NCI-H128 (cell line): Measurements from ENCODE around the gene DCUN1D3.

Experiments
- DNase-seq: peaks from one replicate; lab custom pipeline; 2025; ENCODE audit not compliant: unreplicated experiment; lab: John Stamatoyannopoulos, UW

The DCUN1D3 gene

DNA sequence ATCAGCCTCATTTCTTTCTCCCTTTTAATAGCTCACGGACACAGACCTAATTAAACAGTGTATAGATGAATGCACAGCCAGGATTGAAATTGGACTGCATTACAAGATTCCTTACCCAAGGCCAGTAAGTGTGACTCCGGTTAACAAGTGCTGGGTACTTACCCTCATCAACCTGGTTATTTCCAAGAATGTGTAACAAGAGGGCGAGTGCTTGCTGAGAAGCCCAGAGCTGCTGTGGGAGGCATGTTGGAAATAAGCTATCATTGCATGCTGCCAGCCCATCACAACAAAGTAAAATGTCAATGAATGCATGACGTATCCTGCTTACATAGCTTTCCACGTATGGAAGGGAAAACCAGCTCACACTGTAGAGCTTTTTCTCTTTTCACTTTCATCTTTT, 19.9 kb upstream of the DCUN1D3 start:
- DNase-seq, result no peak

GRCh38 chr16:20918486-20919239, 18.5 kb upstream of the DCUN1D3 start:
- no peak for DNase-seq

DNA sequence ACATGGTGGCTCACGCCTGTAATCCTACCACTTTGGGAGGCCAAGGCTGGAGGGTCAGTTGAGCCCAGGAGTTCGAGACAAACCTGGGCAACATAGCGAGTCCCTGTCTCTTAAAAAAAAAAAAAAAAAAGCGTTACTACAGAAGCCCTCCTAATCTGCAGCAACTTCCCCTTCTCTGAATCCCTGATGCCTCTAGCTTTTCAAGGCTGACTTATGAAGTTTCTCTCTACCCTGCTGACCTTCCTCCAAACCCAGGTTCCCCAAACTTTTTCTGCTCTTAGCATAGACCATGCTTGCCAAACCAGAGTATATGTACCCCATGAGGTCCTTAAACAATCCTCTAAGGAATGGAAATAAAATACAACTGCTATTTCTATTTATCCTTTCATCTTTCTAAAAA, 16.8 kb upstream of the DCUN1D3 start:
- no peak for DNase-seq

DNA sequence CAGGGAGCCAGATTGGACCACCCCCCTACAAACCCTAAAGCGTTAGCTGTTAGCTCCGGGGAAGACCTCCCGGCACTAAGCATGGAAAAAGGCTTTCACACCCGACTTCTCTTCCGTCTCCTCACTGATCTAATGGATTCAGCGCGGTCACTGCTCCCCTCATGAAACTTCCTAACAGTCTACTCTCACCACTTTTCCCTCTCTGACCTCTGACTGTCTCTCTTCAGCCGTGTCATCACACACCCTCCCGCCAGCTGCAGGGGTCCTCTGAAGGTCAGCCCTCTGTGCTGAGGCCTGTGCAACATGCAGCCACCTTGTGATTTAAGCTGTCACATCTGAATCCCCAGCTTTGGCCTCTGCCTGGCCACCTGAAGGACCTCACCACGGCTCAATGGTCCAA, 16.1 kb upstream of the DCUN1D3 start:
- DNase-seq, result no peak

- DNase-seq, result no peak
These were observed 11.2 kb upstream of the DCUN1D3 start for GRCh38 chr16:20911361-20911760.

DNA sequence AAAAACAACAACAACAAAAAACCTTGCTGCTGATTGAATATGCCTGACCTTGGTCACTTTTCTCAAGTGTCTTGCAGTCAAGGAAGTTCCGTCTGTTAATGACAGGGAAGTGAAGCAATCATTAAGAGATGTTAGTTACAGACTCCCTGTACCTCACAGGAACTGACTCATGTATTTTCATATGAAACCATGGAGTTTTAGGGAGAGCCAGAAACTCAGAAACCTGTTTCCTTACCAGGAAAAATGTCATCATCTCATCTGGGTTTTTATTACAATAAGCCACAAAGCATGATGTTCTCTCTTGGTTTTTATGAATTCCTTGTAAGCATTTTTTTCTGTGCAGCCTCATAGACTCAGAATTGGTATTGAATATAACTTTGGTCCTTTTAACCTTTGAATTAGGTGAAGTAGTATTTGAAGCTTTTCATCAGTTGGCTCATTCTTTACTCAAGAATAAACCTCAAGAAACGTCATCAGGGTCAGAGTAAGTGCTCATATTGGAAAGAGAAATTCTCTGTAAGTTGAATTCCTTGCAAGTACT, 10.7 kb upstream of the DCUN1D3 start:
- DNase-seq, result no peak

DNA sequence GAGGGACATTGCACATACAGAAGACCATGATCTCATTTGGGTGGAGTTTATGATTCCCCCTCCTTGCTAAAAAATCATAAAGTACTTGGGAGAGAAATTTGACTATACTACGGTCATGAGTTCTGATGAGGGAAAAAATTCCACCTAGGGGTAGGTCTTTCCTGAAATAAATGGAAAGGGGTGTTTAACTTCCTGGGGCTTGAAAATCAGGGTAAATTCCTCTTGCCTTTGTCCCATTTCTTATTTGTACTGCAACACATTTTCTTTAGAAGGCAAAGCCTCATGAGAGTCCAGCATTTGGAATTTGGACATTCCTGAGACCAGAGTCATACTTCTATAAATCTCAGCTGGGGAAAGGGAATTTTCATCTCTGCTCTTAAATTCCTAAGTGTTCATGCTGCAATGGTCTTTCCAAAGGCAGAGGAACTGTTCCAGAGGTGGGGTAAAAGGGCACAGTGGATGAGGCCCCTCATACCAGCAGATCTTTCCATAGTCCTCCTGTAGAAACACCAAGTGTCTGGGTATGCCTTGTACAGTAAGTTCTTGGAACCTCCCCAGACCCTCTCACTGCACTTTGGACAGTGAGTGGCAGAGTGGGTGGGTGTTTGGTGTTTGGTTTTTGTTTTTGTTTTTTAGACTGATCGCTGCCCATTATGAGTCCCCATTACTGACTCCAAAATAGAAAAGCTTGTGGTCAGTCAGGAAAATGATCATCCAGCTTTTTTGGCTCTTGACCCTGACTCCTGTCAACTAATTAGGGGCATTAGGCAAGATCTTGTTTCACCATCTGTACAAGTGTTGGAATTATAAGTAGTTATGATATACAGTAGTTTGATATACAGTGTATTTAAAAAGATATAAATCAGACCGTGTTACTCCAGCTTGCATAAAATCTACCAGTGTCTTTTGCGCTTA, 6.4 kb upstream of the DCUN1D3 start:
- DNase-seq, result no peak

GRCh38 chr16:20905576-20905975, 5.4 kb upstream of the DCUN1D3 start:
- no peak for DNase-seq

DNA sequence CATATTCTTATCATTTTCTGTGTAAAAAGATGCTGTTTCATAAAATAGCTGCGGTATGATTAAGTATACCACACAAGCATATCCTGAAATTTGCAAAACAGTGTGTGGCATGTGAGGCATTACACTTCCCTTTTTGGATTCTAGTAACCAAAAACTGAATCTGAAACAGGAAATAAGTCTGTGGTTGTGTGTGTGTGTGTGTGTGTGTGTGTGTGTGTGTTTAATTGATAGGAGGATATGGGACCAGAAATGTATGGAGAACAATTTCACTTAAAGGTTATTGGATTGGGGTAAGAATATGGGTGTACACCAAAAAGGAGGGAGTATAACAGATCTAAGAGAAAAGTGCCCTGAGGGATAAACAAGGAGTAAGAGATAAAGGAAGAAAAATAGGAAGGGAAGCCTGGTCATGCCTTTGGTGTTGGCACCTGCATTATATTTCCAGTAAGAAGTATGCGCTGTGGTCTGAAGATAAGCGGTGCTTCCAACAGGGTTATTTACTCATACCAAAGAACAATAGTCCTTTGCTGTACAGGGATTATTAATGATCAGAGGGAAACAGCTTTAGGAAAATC, 4.4 kb upstream of the DCUN1D3 start:
- DNase-seq, result no peak

DNA sequence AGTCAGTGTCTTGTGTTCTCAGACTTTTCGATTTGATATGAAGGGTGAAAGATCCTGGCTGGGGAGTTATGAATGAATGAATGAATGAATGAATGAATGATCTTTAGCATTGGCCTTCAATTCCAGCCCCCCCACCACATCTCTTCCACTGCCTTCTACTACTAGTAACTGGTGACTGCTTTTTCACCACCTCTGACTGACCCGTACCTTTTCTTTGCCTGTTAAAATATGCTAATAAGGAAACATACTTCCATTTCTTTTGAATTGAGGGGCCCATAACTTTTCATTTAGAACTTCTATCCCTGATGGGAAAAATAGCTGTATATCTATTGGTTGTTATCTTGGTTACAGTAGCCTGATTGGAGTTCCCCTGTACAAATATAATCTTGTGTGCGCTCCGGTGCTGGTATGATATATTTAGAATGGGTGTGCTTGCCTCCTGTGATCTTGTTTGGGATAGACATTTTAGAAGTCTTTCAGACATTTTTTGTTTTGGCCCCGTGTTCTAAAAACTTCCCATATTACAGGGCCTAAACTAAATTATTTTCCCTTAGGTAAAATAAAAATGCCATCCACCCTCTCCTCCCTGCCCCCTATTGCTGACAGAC, 3.8 kb upstream of the DCUN1D3 start:
- no peak for DNase-seq

DNA sequence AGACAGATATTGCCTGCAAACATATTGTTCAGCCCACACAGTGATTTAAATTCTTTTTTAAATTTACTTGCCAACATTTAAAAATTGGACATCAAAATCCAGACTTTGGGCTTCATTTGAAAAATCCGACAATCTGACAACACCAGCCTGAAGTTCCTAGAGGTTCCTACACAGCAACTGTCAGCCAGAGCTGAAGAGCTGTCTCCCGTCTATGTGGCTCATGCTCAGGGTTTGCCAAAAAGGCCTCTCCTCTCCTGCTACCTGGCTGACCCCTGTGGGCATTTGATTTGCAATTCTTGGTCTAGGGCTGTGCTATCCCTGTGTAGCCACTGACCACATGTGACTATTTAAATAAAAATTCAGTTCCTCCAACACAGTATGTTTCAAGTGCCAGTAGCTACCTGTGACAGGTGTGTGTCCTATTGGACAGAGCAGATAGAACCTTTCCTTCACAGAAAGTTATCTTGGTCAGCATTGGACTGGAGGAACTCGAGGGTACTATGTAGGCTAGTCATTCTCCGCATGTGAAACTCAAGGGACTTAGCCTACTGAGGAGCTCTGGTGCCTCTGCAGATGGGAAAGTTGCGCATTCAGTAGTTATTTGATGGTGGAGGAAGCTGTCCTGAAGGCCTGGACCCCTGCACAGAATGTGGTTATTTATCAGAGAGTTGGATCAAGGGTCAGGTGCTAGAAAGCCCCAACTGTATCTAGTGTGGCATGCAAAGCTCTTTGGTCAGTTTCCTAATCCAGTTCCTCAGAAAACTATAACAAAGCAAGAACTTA, 3.1 kb upstream of the DCUN1D3 start:
- no peak for DNase-seq

DNA sequence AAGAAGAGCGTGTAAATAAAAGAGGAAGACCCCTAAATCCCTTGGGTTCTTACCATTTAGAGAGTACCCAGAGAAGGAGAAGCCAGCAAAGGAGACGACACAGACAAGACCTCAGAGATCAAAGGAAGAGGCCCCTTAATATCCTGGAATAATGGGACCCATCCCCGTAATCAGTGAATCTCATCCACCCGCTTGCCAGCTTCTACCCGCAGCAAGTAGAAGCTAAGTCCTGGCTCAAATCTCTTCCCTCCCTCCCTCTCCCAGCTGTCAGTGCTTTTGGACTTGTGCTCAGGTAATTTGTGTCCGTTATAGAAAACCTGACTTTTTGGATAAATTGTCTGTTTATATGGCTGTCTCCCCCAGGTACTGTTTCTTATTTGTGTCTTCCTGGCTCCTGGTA, 2.3 kb upstream of the DCUN1D3 start:
- no peak for DNase-seq

DNA sequence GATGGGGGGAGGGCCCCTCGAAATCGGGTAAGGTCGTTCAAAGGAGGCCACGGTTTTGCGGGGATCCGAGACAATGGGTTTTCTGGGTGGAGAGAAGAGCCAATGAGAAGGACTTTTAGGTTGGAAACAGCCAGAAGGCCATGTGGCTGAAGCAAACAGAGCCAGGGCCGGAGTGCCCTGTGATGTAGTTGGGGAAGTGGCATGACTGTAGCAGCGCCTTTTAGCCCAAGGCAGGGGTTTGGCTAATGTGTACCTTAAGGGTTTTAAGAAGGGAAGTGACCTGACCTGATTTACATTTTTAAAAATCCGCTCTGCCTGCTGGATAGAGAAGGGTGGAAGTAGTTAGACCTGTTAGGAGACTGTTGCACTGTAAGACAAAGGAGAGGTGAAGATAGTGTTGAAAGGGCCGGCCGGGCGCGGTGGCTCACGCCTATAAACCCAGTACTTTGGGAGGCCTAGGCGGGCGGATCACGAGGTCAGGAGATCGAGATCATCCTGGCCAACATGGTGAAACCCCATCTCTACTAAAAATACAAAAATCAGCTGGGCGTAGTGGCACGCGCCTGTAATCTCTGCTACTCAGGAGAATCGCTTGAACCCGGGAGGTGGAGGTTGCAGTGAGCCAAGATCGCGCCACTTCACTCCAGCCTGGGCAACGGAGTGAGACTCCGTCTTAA, 1.4 kb upstream of the DCUN1D3 start:
- DNase-seq, result no peak

DNA sequence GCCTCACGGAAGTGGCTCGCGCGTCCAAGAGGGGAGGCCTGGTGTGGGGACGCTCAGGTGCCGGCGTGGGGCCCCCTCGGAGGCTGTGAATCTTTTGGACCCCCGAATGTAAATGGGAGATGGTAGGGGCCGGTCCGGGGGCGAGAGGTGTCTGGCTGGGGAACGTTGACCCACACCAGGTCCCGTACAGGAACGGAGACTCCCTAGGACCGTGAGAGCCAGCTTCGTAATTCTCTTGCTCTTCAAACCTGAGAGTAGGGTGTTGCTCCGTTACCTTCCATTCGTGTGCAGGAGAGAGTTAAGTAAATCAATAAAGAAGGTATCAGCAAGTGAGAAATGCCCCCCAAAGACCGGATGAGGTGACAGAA, 894 bp upstream of the DCUN1D3 start:
- DNase-seq, result no peak

DNA sequence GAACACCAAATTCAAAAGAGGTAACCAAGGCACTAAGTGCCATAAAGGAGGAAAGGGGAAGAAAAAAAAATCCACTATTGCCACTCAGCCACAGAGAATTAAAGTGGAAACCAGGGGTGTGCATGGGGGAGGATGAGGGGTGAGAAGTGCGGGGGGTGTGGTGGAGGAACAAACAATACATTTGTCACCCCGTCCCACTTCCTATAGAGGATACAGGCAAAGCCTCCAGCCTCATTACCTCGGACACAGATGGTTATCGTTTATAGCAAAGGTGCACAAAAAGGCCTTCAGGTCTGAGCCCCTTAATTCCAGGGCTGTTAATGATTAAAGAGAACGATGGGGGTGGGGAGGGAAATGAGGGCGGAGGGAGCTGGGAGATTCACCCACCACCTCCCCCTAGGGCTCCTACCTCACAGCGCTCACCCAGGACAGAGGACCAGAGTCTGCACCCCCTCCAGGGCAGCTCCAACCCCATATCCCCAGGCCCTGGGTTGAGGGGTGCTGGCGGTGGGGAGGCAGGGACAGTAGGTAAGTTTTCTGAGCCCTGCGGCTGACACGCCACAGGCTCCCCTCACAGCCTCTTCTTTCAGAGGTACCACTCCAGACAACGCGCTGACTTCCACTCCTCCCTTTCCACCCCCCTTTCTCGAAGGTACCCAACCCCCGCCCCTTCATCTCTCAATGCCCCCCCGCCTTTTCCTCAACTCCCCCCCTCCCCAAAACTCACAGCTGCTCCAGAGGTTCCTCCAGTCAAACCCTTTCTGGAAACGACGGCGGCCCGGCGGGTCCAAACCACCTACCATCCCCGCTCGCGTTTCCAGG, 470 bp downstream of the DCUN1D3 start:
- no peak for DNase-seq

DNA sequence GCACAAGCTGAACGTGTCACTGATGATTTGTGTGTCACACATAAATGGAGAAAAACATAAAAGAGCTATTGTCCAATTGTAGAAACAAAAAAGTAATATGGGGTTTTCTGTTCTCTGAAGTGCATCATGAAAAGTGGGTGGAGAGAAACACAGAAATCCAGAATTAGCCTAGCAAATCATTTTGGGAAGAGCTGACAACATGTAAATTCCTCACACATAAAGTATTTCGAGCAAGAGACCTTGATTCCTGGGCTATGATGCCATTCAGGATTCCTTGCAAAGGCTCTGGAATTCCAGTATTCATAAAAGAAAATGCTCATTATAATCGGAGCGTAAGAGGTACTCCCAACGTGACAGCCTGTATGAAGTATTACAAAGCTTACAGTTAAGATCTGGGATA, 1.1 kb downstream of the DCUN1D3 start:
- no peak for DNase-seq

DNA sequence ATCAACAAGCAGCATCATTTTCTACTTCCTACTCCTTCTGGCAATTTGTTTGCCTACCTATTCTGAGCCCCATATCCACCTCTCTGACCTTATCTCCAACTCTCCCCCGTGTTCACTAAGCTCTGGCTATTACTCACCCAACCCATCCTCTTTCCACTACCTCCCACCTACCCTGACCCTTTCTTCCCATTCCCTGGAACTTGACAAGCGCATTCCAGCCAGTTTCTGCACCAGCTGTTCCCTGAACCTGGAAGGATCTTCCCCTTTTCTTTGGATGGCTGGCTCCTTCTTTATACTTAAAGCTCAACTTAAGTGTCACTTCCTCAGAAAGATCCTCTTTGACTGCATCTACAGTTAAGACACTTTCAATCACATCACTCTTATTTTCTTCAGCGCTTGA, 2.2 kb downstream of the DCUN1D3 start:
- no peak for DNase-seq

DNA sequence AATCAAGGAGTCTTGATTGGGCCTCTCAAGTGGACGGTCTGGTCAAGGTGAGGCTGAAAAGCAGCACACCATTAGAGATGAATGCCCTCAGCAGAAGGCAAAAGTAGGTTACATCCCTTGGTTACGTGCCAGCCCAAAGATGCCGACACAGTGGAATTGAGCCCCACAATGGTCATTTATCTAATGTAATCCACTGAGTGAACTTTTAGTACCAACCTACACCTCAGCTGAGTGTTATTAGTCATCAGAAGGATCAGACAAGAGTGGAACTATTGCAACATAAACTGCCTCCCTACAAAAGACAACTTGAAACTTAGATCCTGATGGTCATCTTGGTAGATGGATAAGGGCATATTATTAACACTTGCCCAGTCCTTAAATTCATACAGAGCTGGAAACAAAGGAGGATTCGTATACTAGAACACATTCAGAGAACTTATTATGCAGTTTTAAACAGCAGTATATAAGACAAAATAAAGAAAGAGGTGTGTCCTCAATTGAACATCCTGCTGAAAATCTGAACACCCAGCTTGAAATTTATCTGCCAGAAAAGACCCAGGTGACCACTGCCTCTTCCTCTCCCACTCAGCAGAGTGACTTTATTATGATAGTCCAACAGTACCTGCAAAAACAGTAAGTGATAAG, 2.8 kb downstream of the DCUN1D3 start:
- DNase-seq, result no peak

DNA sequence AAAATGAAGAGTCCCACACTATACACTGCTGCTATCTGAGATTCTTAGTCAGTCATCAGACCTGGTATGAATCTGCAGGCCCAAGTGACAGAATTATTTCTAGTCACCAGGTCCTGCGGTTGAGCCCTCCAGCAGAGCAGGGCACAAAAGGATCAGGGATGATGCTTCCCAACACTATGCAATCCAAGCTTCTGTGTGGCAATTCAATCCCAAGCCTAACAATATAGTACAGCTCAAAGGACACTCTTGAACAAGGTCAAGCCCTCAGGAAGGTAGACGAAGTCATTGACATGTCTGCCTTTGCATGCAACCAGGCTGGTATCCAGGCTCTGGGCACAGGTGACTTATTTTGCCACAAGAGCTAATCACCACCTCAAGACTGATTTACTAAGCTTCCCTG, 5.8 kb downstream of the DCUN1D3 start:
- no peak for DNase-seq
